Measurements from ENCODE around the gene TRAPPC5.
A peak's percentile ranks its signal among the peaks of the same experiment; 100 is the strongest.

The TRAPPC5 gene

DNA sequence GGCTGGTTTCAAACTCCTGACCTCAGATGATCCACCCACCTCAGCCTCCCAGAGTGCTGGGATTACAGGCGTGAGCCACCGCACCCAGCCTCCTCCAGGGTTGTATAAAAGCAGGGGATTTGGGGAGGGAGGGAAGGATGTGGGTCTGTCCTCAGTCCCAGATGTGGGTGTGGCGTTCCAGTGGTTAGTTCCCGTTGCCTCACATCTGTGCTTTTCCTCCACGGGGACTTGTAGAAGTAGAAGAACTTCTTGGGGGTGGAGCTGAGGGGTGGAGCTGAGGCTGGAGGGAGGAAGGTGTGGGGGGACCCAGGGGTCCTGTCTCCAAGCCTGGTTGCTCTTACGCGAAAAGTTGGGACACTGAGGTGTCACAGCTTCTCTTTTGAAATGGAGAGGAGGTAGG is 4.3 kb upstream of the TRAPPC5 start:
- DNase-seq (ENCODE audit: low read depth) = no peak

DNA sequence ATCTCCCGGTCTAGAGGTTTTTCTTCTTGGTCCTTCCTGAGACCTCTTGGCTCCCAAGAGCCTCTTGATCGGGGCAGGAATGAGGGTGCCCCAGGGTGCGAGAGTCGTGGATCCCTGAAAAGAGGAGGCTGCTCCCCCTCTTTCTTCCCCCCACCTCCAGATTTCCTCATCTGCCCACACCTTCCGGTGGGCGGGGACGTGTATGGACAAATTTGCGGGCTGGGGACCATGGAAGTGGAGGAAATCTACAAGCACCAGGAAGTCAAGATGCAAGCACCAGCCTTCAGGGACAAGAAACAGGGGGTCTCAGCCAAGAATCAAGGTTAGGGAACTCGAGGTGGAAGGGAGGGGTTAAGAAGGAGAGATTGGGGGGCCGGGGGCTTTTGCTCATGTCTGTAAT is 3.8 kb upstream of the TRAPPC5 start, which contains the start of gene MCEMP1:
TSS of gene MCEMP1 (plus strand) at position 237 of the 400 bp plus-strand sequence. CDS start at position 268, 31 bp downstream.
- no peak for DNase-seq (ENCODE audit: low read depth)

GRCh38 chr19:7677669-7678311 is 2.8 kb upstream of the TRAPPC5 start:
- DNase-seq (ENCODE audit: low read depth) = no peak

- DNase-seq (ENCODE audit: low read depth) = peak; percentile 41
Measured at GRCh38 chr19:7678971-7679751, 1.5 kb upstream of the TRAPPC5 start.

DNA sequence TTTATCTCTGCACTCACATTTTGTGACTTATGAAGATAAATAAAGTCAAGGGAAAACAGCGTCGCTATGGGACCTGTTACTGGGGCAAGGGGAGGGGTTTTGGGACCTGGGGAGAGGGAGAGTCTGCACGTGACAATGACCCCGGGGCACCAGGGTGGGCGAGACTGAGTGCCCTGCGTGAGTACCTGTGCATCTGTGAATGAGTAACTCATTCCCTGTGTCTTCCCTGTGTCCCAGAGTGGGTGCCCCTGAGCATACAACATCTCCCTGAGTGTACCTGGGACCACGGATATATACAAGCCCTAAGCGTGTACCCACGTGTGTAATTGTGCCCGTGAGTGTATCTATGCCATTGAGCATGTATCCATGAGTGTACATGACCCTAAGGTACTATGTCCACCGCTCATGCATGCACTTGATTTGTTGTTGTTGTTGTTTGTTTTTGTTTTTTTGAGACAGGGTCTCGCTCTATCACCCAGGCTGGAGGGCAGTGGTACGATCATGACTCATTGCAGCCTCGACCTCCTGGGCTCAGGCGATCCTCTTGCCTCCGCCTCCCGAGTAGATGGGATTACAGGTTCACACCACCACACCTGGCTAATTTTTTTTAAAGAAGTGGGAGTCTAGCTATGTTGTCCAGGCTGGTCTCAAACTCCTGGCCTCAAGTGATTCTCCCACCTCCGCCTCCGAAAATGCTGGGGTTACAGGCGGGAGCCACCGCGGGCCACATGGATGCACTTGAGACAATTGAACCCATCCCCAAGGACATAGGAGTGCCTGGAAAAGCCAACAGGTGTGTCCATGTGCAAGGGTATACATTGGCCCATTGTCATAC is 645 bp upstream of the TRAPPC5 start:
- DNase-seq (ENCODE audit: low read depth) = no peak

DNA sequence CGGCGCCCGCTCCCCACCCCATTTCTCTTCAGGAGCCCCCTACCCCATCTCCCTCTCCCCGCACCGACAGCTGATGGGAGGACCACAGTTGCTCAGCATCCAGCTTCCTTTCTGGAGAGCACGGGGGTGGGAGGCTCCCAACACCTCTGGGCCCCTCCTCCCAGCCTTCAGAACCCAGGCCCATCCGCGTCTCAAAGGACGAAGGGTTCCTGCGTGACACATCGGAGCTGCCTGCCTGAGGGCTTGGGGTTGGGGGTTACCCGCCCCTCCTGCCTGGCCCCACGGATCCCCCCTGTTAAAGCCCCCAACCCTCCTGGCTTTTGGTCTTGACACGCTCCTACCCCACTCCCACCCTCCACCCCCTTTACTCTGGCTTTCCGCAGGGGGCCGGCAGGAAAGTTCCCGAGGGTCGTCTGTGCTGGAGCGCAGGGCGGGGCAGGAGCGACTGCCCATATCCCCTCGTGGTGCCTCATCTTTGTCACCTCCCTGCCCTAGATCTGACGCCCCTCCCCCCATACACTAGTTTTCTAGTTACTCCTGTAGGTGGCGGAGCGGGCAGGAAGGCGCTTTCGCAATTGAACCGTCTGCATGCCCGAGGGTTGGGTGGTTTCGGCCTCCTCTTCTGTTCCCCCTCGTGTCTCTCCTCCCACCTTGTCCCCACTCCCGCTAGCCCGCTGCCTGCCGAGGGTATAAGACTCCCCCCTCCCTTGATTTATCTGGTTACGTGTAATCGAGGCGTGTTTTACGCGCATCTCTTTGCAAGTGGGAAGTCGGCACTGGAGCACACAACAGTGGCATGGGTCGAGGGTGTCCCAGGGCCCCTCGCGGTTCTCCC is 924 bp downstream of the TRAPPC5 start:
- DNase-seq (ENCODE audit: low read depth) = peak; percentile 66

- no peak for DNase-seq (ENCODE audit: low read depth)
Measured at GRCh38 chr19:7682175-7682855, 1.7 kb downstream of the TRAPPC5 start.

DNA sequence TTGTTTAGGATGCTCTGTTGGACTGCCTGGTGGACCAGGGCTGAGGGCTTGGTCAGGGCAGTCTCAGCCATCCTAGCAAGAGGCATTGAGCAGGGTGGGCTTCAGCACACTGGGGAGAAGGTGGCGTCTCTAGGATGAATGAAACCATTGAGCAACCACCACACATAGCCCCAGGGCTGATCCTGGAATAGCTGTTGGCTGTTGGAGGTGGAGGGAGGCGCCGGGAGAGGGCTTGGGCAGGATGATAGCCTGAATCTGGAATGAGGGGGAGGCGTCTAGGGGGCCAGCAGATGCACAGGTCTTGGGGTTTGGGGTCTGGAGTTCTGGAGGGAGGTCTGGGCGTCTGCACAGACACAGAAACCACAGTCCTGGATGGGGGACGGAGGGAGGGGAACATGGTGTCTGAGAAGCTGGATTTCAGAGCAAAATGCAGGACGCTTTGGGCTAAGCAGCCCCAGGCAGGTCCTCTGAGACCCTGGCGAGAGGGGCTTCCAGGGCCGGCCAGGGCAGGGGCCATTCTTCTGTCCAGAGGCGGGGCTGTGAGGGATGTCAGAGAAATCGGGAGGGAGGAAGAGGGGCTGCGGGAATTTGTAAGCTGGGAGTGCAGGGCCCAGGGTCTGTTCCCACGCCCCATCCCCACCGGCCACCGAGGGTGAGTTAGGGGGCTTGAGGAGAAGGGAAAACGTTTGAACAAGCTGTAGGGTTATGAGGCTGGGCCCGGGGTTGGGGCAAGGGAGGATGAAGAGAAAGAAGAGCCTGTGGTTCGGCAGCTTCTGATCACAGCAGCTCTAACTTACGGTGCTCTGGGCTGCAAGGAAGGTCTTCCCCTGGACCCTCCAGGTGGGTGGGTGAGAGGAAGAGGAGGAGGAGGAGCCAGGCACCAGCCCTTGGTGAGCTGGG is 5.2 kb downstream of the TRAPPC5 start:
- DNase-seq (ENCODE audit: low read depth) = no peak

DNA sequence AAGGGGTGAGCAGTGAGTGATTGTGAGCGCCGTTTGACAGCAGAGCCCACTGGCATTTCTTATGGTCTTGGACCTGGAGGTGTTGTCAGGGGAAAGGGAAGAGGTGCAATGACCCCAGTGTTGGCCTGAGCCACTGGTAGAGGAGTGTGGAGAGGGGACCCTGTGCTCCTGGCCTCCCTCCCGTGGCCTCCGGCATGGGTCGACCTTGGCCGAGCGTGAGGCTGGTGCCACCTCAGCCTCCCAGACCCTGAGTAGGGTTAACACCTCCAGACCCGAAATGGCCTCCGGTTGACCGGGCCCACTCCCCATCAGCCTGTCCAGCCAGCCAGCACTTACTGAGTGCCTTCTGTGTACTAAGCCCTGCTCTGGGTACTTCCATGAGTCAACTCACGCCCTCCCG is 6.5 kb downstream of the TRAPPC5 start:
- no peak for DNase-seq (ENCODE audit: low read depth)

DNA sequence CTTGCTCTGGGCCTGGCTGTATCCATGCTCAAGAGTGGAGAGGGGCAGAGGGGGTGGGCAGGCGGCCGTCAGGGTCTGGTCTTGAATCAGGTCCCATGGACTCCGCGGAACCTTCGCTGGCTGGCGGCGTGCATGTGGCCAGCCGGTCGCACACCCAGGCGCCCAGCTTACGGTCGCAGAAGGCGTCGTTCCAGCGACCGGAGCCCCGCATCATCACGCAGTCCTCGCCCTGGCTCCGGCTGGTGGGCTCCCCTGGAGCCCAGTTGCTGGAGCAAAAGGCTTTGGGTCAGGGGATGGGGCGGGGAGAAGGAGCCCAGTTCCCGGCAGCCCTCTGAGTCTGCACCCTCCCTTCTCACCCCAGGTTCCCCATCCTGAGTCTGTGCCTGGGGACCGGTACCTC is 8.5 kb downstream of the TRAPPC5 start:
- DNase-seq (ENCODE audit: low read depth) = no peak

DNA sequence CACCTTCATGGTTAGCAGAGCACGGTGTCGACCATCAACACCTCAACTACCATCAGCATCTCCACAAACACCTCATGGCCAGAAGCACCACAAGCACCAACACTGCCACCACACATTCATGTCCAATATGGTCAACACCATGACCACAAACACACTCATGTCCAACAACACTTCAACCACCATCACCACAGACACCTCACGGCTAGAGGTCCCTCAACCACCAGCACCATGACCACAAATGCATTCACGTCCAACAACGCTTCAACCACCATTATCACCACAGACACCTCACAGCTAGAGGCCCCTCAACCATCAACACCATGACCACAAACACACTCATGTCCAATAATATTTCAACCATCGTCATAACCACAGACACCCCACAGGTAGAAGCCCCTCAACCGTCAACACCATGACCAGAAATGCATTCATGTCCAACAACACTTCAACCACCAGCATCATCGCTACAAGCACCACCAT is 10.2 kb downstream of the TRAPPC5 start:
- no peak for DNase-seq (ENCODE audit: low read depth)

DNA sequence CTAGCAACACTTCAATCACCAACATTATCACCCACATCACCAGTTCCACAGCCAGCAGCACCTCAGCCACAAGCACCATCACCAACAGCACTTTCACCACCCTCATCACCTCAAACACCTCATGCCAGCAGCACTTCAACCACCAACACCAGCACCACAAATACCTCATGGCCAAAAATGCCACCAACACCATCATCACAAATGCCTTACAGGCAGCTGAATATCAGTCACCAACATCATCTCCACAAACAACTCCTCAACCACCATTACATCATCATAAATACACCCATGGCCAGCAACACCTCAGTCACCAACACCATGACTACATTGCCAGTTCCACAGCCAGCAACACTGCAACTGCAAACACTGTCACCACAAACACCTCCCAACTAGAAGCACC is 10.9 kb downstream of the TRAPPC5 start:
- DNase-seq (ENCODE audit: low read depth) = no peak

DNA sequence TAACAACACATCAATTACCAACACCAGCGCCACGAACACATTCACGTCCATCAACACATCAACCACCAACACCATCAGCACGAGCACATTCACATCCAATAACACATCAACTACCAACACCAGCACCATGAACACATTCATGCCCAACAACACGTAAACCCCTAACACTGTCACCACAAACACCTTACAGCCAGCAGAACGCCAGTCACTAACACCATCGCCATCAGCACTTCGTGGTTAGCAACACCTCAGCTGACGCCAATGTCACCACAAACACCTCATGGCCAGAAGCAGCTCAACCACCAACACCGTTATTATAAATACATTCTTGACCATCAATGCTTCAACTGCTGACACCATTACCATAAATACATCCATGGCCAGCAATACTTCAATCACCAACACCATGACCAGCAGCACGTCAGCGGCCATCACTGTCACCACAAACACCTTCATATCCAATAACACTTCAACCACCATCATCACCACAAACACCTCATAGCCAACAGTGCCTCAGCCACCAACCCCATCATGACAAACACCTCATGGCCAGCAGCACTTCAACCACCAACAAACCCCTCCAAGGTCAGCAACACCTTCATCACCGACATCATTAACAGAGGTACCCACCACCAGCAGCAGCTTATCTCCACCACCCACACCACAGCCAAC is 11.9 kb downstream of the TRAPPC5 start:
- DNase-seq (ENCODE audit: low read depth) = no peak

DNA sequence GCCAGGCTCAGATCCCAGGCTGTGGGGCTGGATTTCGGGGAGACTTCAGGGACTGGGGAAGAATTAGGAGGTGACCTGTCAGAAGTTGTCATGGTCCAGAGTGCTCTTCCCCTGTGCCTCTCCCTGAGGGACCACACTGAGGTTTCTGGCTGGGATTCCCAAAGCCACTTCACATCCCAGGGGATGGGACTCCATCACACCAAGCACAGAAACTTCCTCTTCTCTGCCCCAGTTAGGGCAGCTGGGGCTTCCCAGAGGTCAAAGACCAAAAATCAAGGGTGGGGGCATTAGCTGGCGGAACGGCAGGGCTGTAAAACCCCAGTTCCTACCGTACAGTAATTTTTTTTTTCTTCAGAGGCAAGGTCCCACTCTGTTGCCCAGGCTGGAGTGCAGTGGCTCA is 13.9 kb downstream of the TRAPPC5 start:
- DNase-seq (ENCODE audit: low read depth) = no peak

DNA sequence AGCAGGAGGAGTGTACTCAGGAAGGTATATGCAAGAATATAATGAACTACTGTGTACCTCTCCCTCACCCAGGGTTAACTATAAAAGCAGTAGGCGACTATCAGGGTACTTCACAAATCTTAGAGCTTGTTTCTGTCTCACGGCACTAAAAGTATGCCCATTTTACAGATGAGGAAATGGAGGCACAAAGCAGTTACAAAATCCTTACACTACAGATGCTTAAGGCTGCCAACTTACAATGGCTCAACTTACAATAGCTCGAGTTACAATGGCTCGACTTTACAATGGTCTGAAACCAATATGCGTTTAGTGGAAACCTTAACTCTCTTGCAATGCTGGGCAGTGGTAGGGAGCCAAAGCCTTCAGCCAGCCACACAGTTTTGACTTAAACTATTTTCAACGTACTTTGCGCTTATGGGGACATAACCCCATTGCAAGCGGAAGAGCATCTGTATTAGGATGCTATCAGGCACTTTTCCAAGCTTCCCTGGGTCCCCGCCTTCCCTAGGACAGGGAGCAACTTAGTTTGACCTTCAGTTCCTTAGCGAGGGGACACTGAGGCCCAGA is 17.2 kb downstream of the TRAPPC5 start:
- DNase-seq (ENCODE audit: low read depth) = no peak

GRCh38 chr19:7698583-7698982 is 17.9 kb downstream of the TRAPPC5 start:
- no peak for DNase-seq (ENCODE audit: low read depth)

GRCh38 chr19:7699003-7699402 is 18.4 kb downstream of the TRAPPC5 start:
- no peak for DNase-seq (ENCODE audit: low read depth)

- DNase-seq (ENCODE audit: low read depth) = no peak
Measured at GRCh38 chr19:7699417-7700401, 19.1 kb downstream of the TRAPPC5 start.

Measured in stimulated activated CD8-positive, alpha-beta memory T cell treated with anti-CD3 and anti-CD28 coated beads, Interleukin-15, amount 100 ng/mL, for 1 hour (primary cell).